ENCODE data around the gene PFDN1.
"Not testable (repeated sequence)": the region's sequence is repeated elsewhere in the genome, so short reads cannot be mapped to it uniquely, and the experiment has no call there.

PFDN1 gene

DNA sequence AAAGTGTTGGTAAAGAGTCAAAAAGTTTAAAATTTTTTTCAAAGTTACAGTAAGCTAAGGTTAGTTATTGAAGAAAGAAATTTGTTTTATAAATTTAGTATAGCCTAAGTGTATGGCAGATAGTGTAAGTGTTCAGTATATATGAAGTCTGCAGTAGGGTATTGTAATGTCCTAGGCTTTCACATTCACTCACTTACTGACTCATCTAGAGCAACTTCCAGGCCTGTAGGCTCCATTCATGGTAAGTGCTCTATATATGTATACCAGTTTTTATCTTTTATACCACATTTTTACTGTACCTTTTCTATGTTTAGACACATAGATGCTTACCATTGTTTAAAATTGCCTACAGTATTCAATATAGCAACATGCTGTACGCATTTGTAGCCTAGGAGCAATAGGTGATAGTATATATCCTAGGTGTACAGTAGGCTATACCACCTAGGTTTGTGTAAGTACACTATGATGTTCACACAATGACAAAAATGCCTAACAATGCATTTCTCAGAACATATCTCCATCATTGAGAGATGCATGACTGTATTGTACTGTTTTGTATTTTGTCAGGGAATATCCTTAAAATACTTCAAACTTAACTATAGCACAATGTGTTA is 89.4 kb downstream of the PFDN1 start:
- no peak for DNase-seq (ENCODE audit: low spot score)

DNA sequence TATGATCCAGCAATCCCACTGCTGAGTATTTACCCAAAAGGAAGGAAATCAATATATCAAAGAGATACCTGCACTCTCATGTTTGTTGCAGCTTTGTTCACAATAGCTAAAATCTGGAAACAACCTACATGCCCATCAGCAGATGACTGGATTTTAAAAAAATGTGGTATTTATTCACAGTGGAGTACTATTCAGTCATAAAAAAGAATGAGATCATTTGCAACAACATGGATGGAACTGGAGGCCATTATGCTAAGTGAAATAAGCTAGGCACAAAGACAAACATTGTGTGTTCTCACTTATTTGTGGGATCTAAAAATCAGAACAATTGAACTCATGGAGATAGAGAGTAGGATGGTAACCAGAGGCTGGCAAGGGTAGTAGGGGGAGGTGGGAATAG is 94.8 kb downstream of the PFDN1 start:
- no peak for DNase-seq (ENCODE audit: low spot score)

DNA sequence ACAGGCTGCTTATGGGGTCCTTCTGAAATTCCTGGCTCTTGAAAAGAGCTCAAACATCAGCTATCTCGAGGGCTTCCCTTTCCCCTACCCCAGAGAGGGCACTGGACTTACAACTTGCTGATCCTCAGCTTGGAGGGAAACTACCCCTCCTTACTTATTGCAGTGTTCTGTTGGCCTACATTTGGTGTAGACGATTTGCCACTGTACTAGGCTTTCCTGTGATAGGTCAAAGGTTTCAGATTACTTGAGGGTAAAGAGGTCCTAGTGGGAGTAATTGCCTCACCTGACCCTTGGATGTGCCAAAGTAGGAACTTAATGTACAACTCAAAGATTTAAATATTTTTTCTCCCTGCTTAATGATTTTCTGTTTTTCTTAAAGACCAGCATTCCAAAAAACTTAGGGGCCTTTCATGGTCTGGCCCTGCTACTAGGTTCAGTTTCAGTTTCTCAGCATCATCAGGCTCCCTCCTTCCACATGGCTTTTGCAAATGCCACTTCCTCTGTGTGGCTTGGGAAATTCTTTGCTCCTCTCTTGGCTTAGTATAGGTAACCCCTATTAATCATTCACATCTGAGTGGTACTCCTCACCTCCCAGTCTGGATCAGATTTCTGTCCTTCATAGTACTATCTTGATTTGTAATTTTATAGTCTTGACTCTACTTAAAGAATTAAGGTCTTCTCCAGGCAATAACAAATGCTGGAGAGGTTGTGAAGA is 95.5 kb downstream of the PFDN1 start:
- DNase-seq (ENCODE audit: low spot score) = no peak

DNA sequence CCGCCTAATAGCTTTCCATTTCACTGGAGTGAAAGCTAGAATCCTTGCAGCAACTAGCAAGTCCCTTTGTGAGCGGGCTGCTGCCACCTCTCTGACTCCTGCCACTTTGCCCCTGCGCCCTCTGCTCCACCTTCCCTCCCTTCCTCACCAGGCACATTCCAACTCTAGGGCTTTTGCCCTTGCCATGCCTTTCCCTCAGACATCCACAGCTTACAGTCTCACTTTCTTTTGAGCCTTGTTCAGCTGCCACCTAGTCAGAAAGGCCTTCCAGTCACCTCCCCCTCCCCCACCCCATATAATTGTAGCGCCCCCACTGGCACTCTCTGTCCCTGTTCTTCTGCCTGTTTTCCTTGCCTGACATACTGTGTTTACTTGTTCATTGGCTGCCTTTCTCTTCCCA is 96.9 kb downstream of the PFDN1 start:
- no peak for DNase-seq (ENCODE audit: low spot score)

DNA sequence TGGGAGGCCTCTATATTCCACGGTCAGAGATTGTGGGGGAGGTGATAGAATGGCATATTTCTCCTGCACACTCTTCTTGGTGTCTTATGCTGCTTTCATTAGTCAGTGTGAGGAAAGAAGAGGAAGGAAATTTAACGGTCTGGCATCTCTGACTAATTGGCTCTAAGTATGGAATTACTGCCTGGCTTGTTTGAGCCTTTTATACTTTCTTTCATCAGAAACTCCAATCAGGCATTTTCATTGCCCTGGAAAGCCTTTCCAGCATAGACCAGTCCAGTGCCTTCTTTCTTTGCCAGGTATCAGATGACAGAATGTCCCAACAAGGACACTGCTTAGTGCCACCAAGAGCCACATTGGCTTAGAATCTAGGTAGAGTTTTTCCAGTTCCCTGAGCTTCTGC is 97.7 kb downstream of the PFDN1 start:
- DNase-seq (ENCODE audit: low spot score) = no peak

DNA sequence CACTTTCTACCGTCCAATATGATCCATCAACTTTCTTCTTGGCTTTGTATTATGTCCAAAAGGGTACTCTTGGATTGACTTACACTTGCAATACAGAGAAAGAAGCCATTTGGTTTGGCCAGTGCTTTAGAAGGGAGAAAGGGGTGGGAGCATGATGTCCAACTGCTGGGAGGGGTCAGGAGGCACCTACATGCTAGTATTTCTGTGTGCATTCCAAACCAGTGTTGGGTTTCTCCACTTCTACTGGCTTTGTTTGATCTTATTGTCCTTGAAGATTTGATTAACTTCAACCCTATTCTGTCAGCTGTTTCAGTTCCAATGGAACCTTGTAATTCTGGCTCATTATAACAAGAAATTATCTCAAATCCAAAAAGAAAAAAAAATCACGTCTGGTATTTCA is 100.3 kb downstream of the PFDN1 start:
- no peak for DNase-seq (ENCODE audit: low spot score)

DNA sequence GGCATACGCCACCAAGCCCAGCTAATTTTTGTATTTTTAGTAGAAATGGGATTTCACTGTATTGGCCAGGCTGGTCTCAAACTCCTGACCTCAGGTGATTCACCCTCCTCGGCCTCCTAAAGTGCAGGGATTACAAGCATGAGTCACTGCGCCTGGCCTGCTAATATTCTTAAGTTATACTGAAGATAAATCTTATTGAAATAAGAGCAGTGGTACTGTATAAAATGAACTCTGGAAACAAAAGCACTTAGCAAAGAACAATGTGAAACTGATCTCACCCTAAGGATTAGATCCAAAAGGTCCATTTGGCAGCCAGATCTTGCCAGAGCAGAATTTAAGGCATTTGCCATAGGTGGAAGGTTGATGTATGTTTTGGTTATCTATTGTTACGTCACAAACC is 100.8 kb downstream of the PFDN1 start:
- DNase-seq (ENCODE audit: low spot score) = no peak

DNA sequence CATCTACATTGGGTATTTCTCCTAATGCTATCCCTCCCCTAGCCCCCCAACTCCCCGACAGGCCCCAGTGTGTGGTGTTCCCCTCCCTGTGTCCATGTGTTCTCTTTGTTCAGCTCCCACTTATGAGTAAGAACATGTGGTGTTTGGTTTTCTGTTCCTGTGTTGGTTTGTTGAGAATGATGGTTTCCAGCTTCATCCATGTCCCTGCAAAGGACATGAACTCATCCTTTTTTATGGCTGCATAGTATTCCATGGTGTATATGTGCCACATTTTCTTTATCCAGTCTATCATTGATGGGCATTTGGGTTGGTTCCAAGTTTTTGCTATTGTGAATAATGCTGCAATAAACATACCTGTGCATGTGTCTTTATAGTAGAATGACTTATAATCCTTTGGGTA is 104.0 kb downstream of the PFDN1 start:
- DNase-seq (ENCODE audit: low spot score) = not testable (repeated sequence)

DNA sequence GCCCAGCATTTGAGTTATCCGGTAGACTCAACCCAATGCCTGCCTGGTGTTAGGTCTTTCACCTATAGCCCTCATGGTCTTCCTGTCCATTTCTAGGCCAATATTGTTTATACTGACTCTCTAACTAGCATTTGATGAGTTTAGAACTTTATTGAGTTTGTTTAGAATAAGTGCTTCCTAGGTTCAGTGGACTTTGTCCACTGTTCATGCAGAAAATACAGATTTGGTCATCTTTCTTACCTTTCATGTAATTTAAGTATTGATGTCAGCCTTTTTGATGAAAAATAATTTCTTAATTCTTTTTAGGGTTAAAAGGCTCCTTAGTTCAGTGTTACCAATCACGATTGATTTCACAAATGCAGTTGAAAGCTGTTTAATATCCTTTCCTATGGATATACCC is 105.9 kb downstream of the PFDN1 start:
- DNase-seq (ENCODE audit: low spot score) = no peak

DNA sequence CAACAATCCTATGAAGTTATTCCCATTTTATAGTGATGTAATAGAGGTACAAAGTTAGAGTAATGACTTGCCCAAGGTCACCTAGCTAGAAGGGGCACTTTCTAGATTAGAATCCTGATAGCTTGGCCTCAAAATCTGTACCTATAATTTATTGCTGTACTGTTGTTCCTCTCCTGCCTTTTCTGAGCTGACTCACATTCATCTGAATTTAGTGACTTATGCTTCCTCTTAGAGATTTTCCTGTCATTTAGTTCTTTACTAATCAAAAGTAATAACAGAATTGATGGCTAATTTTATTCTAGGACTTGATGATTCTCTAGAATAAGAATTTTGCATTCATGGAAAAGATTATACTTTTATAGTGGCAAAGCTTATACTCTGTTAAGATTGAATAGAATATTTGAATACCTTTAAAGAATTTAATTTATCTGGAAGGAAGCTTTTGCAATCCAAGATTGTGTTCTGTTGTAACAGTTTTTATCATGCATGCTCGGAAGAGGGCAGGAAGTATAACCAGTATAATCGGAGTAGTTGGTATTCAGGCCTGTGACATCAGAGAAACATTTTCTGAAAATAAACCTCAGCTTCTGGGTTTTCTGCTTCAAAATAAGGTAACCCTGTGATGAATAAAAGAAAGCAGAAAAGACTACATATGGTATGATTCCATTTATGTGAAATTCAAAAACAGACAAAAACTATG is 106.6 kb downstream of the PFDN1 start:
- no peak for DNase-seq (ENCODE audit: low spot score)
